Neuronal stem cell (in vitro differentiated cells): ENCODE measurements around the gene CTNNA1.

ENCODE experiments used
- DNase-seq: peaks from one replicate; pipeline ENCODE4 v3.0.0-alpha.2; 2013; ENCODE audit warnings: low spot score
- H2AFZ ChIP-seq: one replicate; pipeline ENCODE4 v1.6.1; 2013; ENCODE audit warnings: mild to moderate bottlenecking, low read length, inconsistent platforms
- H2AK5ac ChIP-seq: 2 replicates; pipeline ENCODE4 v1.6.1; 2013; ENCODE audit warnings: low read depth, mild to moderate bottlenecking, inconsistent platforms, low read length, moderate library complexity, mixed read lengths
- H2BK120ac ChIP-seq: 2 replicates; pipeline ENCODE4 v1.6.1; 2013; ENCODE audit warnings: low read depth, mild to moderate bottlenecking, inconsistent platforms, low read length, moderate library complexity, mixed read lengths
- H2BK12ac ChIP-seq: one replicate; pipeline ENCODE4 v1.6.1; 2013; ENCODE audit warnings: low read length, inconsistent platforms
- H2BK15ac ChIP-seq: 2 replicates; pipeline ENCODE4 v1.6.1; 2013; ENCODE audit warnings: mild to moderate bottlenecking, low read length, inconsistent platforms, mixed read lengths
- H2BK5ac ChIP-seq: one replicate; pipeline ENCODE4 v1.6.1; 2013; ENCODE audit warnings: inconsistent platforms, mild to moderate bottlenecking, low read length, moderate library complexity
- H3K14ac ChIP-seq: one replicate; pipeline ENCODE4 v1.6.1; 2013; ENCODE audit warnings: low read length, inconsistent platforms
- H3K18ac ChIP-seq: 2 replicates; pipeline ENCODE4 v1.6.1; 2013; ENCODE audit warnings: low read length, inconsistent platforms
- H3K23ac ChIP-seq: 2 replicates; pipeline ENCODE4 v1.6.1; 2013; ENCODE audit warnings: low read depth, mild to moderate bottlenecking, mixed read lengths, low read length, inconsistent platforms; ENCODE audit not compliant: poor library complexity
- H3K27ac ChIP-seq: replicated peaks from 3 replicates; pipeline ENCODE4 v1.5.1; 2013; ENCODE audit warnings: low read length, inconsistent platforms
- H3K27me3 ChIP-seq, 3 experiments: 2 replicates each; pipeline ENCODE4 v1.6.1; 2013; ENCODE audit warnings: low read length in 3 of 3, mild to moderate bottlenecking in 2 of 3, inconsistent platforms in 1 of 3, low read depth in 1 of 3, mixed read lengths in 1 of 3, moderate library complexity in 1 of 3; ENCODE audit not compliant: control insufficient read depth in 3 of 3, insufficient read depth in 3 of 3
- H3K36me3 ChIP-seq, 2 donors: replicated peaks in 1 of 2; 2 replicates each; pipeline ENCODE4 v1.6.1; 2013; ENCODE audit warnings: low read length in 2 of 2; ENCODE audit not compliant: control insufficient read depth in 2 of 2, insufficient read depth in 2 of 2
- H3K4ac ChIP-seq: 2 replicates; pipeline ENCODE4 v1.6.1; 2013; ENCODE audit warnings: inconsistent platforms, mild to moderate bottlenecking, low read length, moderate library complexity
- H3K4me1 ChIP-seq, 2 donors: 1 replicate in 1 of 2; 2 replicates in 1 of 2; pipeline ENCODE4 v1.6.1; 2013; ENCODE audit warnings: low read length in 2 of 2, low read depth in 1 of 2; ENCODE audit not compliant: control insufficient read depth in 2 of 2, insufficient read depth in 1 of 2
- H3K4me2 ChIP-seq: one replicate; pipeline ENCODE4 v1.6.1; 2013; ENCODE audit warnings: mild to moderate bottlenecking, low read length, inconsistent platforms; ENCODE audit not compliant: insufficient read depth, poor library complexity, severe bottlenecking
- H3K4me3 ChIP-seq, 2 donors: 2 replicates each; pipeline ENCODE4 v1.5.1; 2013; ENCODE audit warnings: low read length in 2 of 2, mild to moderate bottlenecking in 2 of 2, inconsistent platforms in 1 of 2, moderate library complexity in 1 of 2
- H3K79me1 ChIP-seq: one replicate; pipeline ENCODE4 v1.6.1; 2013; ENCODE audit warnings: low read depth, mild to moderate bottlenecking, inconsistent platforms, low read length, moderate library complexity
- H3K9ac ChIP-seq: one replicate; pipeline ENCODE4 v1.6.1; 2013; ENCODE audit warnings: mild to moderate bottlenecking, low read depth, low read length, inconsistent platforms; ENCODE audit not compliant: poor library complexity
- H3K9me3 ChIP-seq, 2 donors: replicated peaks in 1 of 2; 2 replicates each; pipeline versions ENCODE3 to v1.6.1; 2013; ENCODE audit warnings: low read length in 2 of 2, mild to moderate bottlenecking in 2 of 2, inconsistent platforms in 1 of 2, low read depth in 1 of 2, mixed read lengths in 1 of 2, moderate library complexity in 1 of 2; ENCODE audit not compliant: control insufficient read depth in 2 of 2, insufficient read depth in 1 of 2
- H4K8ac ChIP-seq: one replicate; pipeline ENCODE4 v1.6.1; 2013; ENCODE audit warnings: low read depth, mild to moderate bottlenecking, inconsistent platforms, low read length, moderate library complexity
- H4K91ac ChIP-seq: one replicate; pipeline ENCODE4 v1.6.1; 2013; ENCODE audit warnings: low read length, low read depth, mild to moderate bottlenecking, inconsistent platforms; ENCODE audit not compliant: poor library complexity
- WGBS, 2 donors: extraction: QIAGEN DNeasy Blood & Tissue Kit; methylation state at CpG; one replicate each; pipeline ENCODE4 v1.1.7; 2013; ENCODE audit warnings: missing lambda C conversion rate in 2 of 2, mixed read lengths in 1 of 2; ENCODE audit not compliant: insufficient read length in 2 of 2, insufficient replicate concordance in 1 of 2; ENCODE audit errors: extremely low coverage in 2 of 2; 5-methylcytosine and 5-hydroxymethylcytosine counted together

CTNNA1 gene

GRCh38 chr5:138870611-138871010 is 117.4 kb downstream of the CTNNA1 start:
- Histone ChIP-seq H3K9me3 (no peaks in the 10 kb centered on the region), H2BK12ac (no peak overlapping the region), H3K9ac (no peak overlapping the region), H2BK5ac (no peak overlapping the region), H3K4ac (no peak overlapping the region), H4K8ac (no peak overlapping the region), H2AK5ac (no peak overlapping the region), H2BK120ac (no peak overlapping the region), H3K18ac (no peak overlapping the region), H3K36me3 (peaks cover 0 to 16% of the 10 kb centered on the region in 2 donors), H2BK15ac (no peak overlapping the region), H2AFZ (no peak overlapping the region), H4K91ac (no peak overlapping the region), H3K4me2 (no peak overlapping the region), H3K14ac (no peak overlapping the region), H3K23ac (no peak overlapping the region), H3K79me1 (no peaks in the 10 kb centered on the region), H3K4me1 (peaks cover 11 to 43% of the 10 kb centered on the region in 2 donors), H3K27ac (peak overlapping the region; percentile 8), H3K4me3 (peak overlapping the region in 1 of 2 donors; percentile 53), H3K27me3 (no peaks in the 10 kb centered on the region)
- WGBS, 2 donors = no CpG with 5 or more reads among the region's 3 CpGs
- peak; percentile 6 for DNase-seq

- no CpG with 5 or more reads among the region's 6 CpGs for WGBS, 2 donors
Measured at GRCh38 chr5:138872841-138873465, 119.7 kb downstream of the CTNNA1 start.

GRCh38 chr5:138873466-138874221 is 120.4 kb downstream of the CTNNA1 start:
- Histone ChIP-seq H3K9me3 (peaks cover 0 to 6% of the 10 kb centered on the region in 2 donors), H3K18ac (no peak overlapping the region), H3K4me2 (no peak overlapping the region), H2AFZ (no peak overlapping the region), H2BK120ac (no peak overlapping the region), H3K4ac (no peak overlapping the region), H3K36me3 (peaks cover 0 to 1% of the 10 kb centered on the region in 2 donors), H2BK12ac (no peak overlapping the region), H2AK5ac (no peak overlapping the region), H3K79me1 (no peaks in the 10 kb centered on the region), H3K9ac (no peak overlapping the region), H4K91ac (no peak overlapping the region), H2BK15ac (no peak overlapping the region), H2BK5ac (no peak overlapping the region), H3K27ac (no peak overlapping the region), H4K8ac (no peak overlapping the region), H3K23ac (no peak overlapping the region), H3K27me3 (no peaks in the 10 kb centered on the region), H3K14ac (no peak overlapping the region), H3K4me3 (peak overlapping the region in 1 of 2 donors; percentile 53), H3K4me1 (peaks cover 12 to 44% of the 10 kb centered on the region in 2 donors)
- no peak for DNase-seq
- WGBS, 2 donors = no CpG with 5 or more reads among the region's 17 CpGs

More at GRCh38 chr5:138872841-138873465, 119.7 kb downstream of the CTNNA1 start:
- no peak overlapping the region for H3K9ac ChIP-seq
- no peak overlapping the region for H3K4me2 ChIP-seq
- H4K91ac ChIP-seq = no peak overlapping the region
- no peak overlapping the region for H2AFZ ChIP-seq
- no peak overlapping the region for H2BK12ac ChIP-seq
- H3K14ac ChIP-seq = no peak overlapping the region
- H3K4me3 ChIP-seq = peak overlapping the region in 1 of 2 donors; percentile 53
- H3K79me1 ChIP-seq = no peaks in the 10 kb centered on the region
- no peak overlapping the region for H3K27ac ChIP-seq
- no peak overlapping the region for H2BK120ac ChIP-seq
- peaks cover 0 to 8% of the 10 kb centered on the region in 2 donors for H3K36me3 ChIP-seq
- no peaks in the 10 kb centered on the region for H3K27me3 ChIP-seq
- H4K8ac ChIP-seq = no peak overlapping the region
- peaks cover 12 to 44% of the 10 kb centered on the region in 2 donors for H3K4me1 ChIP-seq
- H2BK5ac ChIP-seq = no peak overlapping the region
- no peak overlapping the region for H3K4ac ChIP-seq
- no peak for DNase-seq
- H3K23ac ChIP-seq = no peak overlapping the region
- H2BK15ac ChIP-seq = no peak overlapping the region
- H3K18ac ChIP-seq = no peak overlapping the region
- peaks cover 0 to 6% of the 10 kb centered on the region in 2 donors for H3K9me3 ChIP-seq
- no peak overlapping the region for H2AK5ac ChIP-seq

GRCh38 chr5:138874241-138874640 is 121.0 kb downstream of the CTNNA1 start:
- no peaks in the 10 kb centered on the region for H3K79me1 ChIP-seq
- no peak overlapping the region for H3K27ac ChIP-seq
- DNase-seq = no peak
- no peak overlapping the region for H2BK120ac ChIP-seq
- H3K9me3 ChIP-seq = peaks cover 0 to 6% of the 10 kb centered on the region in 2 donors
- no peak overlapping the region for H4K91ac ChIP-seq
- H3K4me2 ChIP-seq = no peak overlapping the region
- peaks cover 12 to 44% of the 10 kb centered on the region in 2 donors for H3K4me1 ChIP-seq
- H2AK5ac ChIP-seq = no peak overlapping the region
- H3K9ac ChIP-seq = no peak overlapping the region
- H3K4ac ChIP-seq = no peak overlapping the region
- no peak overlapping the region for H3K23ac ChIP-seq
- H3K4me3 ChIP-seq = peak overlapping the region in 1 of 2 donors; percentile 53
- H4K8ac ChIP-seq = no peak overlapping the region
- no peak overlapping the region for H2BK5ac ChIP-seq
- H2AFZ ChIP-seq = no peak overlapping the region
- no peak overlapping the region for H3K18ac ChIP-seq
- H2BK15ac ChIP-seq = no peak overlapping the region
- no peak overlapping the region for H3K14ac ChIP-seq
- H3K36me3 ChIP-seq = no peaks in the 10 kb centered on the region
- WGBS, 2 donors = no CpG with 5 or more reads among the region's 6 CpGs
- no peaks in the 10 kb centered on the region for H3K27me3 ChIP-seq
- no peak overlapping the region for H2BK12ac ChIP-seq
